H1 (cell line): ENCODE results near the gene LIF. TPM values are rescaled to one million over a fixed set of nuclear protein-coding genes. Genes with fewer than 3 reads are reported as not detected.

Experiments used
- CTCF ChIA-PET: fragments of 300-600 bp; sonication (Branson Sonifier 250); formaldehyde crosslinking; loops from one replicate; lab custom pipeline; 2021; ENCODE audit not compliant: partially characterized antibody; lab: Charles Lee
- POLR2A ChIA-PET: fragments of 300-600 bp; sonication (Branson Sonifier 250); formaldehyde crosslinking; loops from one replicate; lab custom pipeline; 2021; ENCODE audit warnings: inconsistent platforms; ENCODE audit not compliant: partially characterized antibody; lab: Charles Lee
- DNase-seq, 2 experiments: peaks; one replicate each; pipeline versions ENCODE4 v3.0.0 to v3.0.0-alpha.2; 2010 to 2022; ENCODE audit warnings: low spot score in 2 of 2, low read depth in 1 of 2, mixed read lengths in 1 of 2
- FAIRE-seq: peaks from 2 replicates; lab custom pipeline; 2011; peaks lifted over from hg19 to GRCh38; lab: Jason Lieb, UNC
- H2AFZ ChIP-seq: 2 replicates; pipeline ENCODE4 v1.8.1; 2012; ENCODE audit warnings: low read length, inconsistent platforms
- H2AK5ac ChIP-seq: 2 replicates; pipeline ENCODE4 v1.6.1; 2013; ENCODE audit warnings: low read depth, low read length
- H2BK120ac ChIP-seq: replicated peaks from 2 replicates; pipeline ENCODE3; 2013; ENCODE audit warnings: low read depth, low read length, inconsistent platforms
- H2BK12ac ChIP-seq: 2 replicates; pipeline ENCODE4 v1.6.1; 2013; ENCODE audit warnings: low read depth, low read length
- H2BK15ac ChIP-seq: 2 replicates; pipeline ENCODE4 v1.6.1; 2013; ENCODE audit warnings: low read length
- H2BK20ac ChIP-seq: 2 replicates; pipeline ENCODE4 v1.6.1; 2013; ENCODE audit warnings: low read length
- H2BK5ac ChIP-seq: 2 replicates; pipeline ENCODE4 v1.6.1; 2013; ENCODE audit warnings: low read depth, low read length
- H3K14ac ChIP-seq: 2 replicates; pipeline ENCODE4 v1.6.1; 2013; ENCODE audit warnings: inconsistent platforms; ENCODE audit not compliant: insufficient read length
- H3K18ac ChIP-seq: 2 replicates; pipeline ENCODE4 v1.6.1; 2013; ENCODE audit warnings: low read length; ENCODE audit errors: extremely low read depth
- H3K23ac ChIP-seq: 2 replicates; pipeline ENCODE4 v1.6.1; 2013; ENCODE audit warnings: inconsistent platforms; ENCODE audit not compliant: insufficient read length
- H3K23me2 ChIP-seq: 2 replicates; pipeline ENCODE4 v1.6.1; 2013; ENCODE audit warnings: low read depth, low read length
- H3K27ac ChIP-seq: 2 replicates; pipeline ENCODE4 v1.6.1; 2011; ENCODE audit warnings: low read depth, low read length, inconsistent platforms
- H3K27me3 ChIP-seq, 4 experiments: replicated peaks in 1 of 4; 1 replicate in 1 of 4; 2 replicates in 3 of 4; pipeline versions ENCODE4 v1.6.1 to v1.8.1; 2011 to 2013; ENCODE audit warnings: low read length in 3 of 4, mild to moderate bottlenecking in 3 of 4, inconsistent platforms in 2 of 4, mixed read lengths in 2 of 4, moderate library complexity in 1 of 4; ENCODE audit not compliant: control insufficient read depth in 3 of 4, insufficient read depth in 3 of 4; ENCODE audit errors: extremely low read depth in 1 of 4
- H3K36me3 ChIP-seq, 4 experiments: 2 replicates each; pipeline versions ENCODE4 v1.6.1 to v1.8.1; 2011 to 2013; ENCODE audit warnings: mild to moderate bottlenecking in 4 of 4, low read length in 3 of 4, moderate library complexity in 2 of 4, control low read depth in 1 of 4, inconsistent platforms in 1 of 4; ENCODE audit not compliant: insufficient read depth in 4 of 4, control insufficient read depth in 2 of 4
- H3K4ac ChIP-seq: replicated peaks from 2 replicates; pipeline ENCODE3; 2013; ENCODE audit warnings: low read length, low read depth, mixed read lengths, inconsistent platforms; ENCODE audit not compliant: insufficient read length
- H3K4me1 ChIP-seq, 4 experiments: replicated peaks in 1 of 4; 1 replicate in 1 of 4; 2 replicates in 3 of 4; pipeline versions ENCODE4 v1.6.1 to v1.8.1; 2011 to 2013; ENCODE audit warnings: low read length in 3 of 4, inconsistent platforms in 2 of 4, mixed read lengths in 1 of 4; ENCODE audit not compliant: insufficient read depth in 4 of 4, control insufficient read depth in 3 of 4
- H3K4me2 ChIP-seq, 2 experiments: 2 replicates each; pipeline versions ENCODE4 v1.6.1 to v1.8.1; 2011 to 2013; ENCODE audit warnings: low read depth in 2 of 2, low read length in 2 of 2, control low read depth in 1 of 2, inconsistent platforms in 1 of 2, mild to moderate bottlenecking in 1 of 2; ENCODE audit not compliant: insufficient read depth in 1 of 2
- H3K4me3 ChIP-seq, 4 experiments: fragments of 200-600, 300-600 bp in 1 of 4; sonication (generic), shearing (Covaris generic), sonication (Bioruptor Twin) in 1 of 4; 2 replicates each; pipeline versions ENCODE4 v1.5.1 to v1.8.1; 2011 to 2016; ENCODE audit warnings: low read length in 4 of 4, low read depth in 3 of 4, control low read depth in 2 of 4, inconsistent platforms in 2 of 4, mild to moderate bottlenecking in 2 of 4, mixed read lengths in 1 of 4, moderate library complexity in 1 of 4; ENCODE audit not compliant: insufficient read depth in 2 of 4; ENCODE audit errors: extremely low read depth in 1 of 4
- H3K56ac ChIP-seq: replicated peaks from 2 replicates; pipeline ENCODE3; 2013; ENCODE audit warnings: low read depth, mild to moderate bottlenecking, mixed read lengths, low read length, inconsistent platforms; ENCODE audit not compliant: insufficient read length
- H3K79me1 ChIP-seq: 2 replicates; pipeline ENCODE4 v1.6.1; 2013; ENCODE audit warnings: low read depth, low read length, control low read depth
- H3K79me2 ChIP-seq, 2 experiments: 2 replicates each; pipeline versions ENCODE4 v1.6.1 to v1.8.1; 2012 to 2013; ENCODE audit warnings: low read length in 2 of 2, mild to moderate bottlenecking in 2 of 2, inconsistent platforms in 1 of 2; ENCODE audit not compliant: insufficient read depth in 2 of 2, control insufficient read depth in 1 of 2
- H3K9ac ChIP-seq, 4 experiments: replicated peaks in 1 of 4; 1 replicate in 1 of 4; 2 replicates in 3 of 4; pipeline versions ENCODE4 v1.6.1 to v1.8.1; 2011 to 2013; ENCODE audit warnings: low read depth in 3 of 4, low read length in 3 of 4, control low read depth in 2 of 4, mild to moderate bottlenecking in 2 of 4, moderate library complexity in 2 of 4, inconsistent platforms in 1 of 4; ENCODE audit errors: extremely low read depth in 1 of 4
- H3K9me3 ChIP-seq, 2 experiments: 2 replicates each; pipeline versions ENCODE4 v1.6.1 to v1.8.1; 2012 to 2013; ENCODE audit warnings: mild to moderate bottlenecking in 2 of 2, moderate library complexity in 2 of 2, control low read depth in 1 of 2, inconsistent platforms in 1 of 2, low read depth in 1 of 2, low read length in 1 of 2, mixed read lengths in 1 of 2; ENCODE audit not compliant: insufficient read depth in 2 of 2
- H4K20me1 ChIP-seq, 2 experiments: replicated peaks in 1 of 2; 2 replicates each; pipeline versions ENCODE3 to v1.8.1; 2011 to 2013; ENCODE audit warnings: inconsistent platforms in 2 of 2, low read length in 2 of 2, mild to moderate bottlenecking in 1 of 2; ENCODE audit not compliant: insufficient read depth in 2 of 2, control insufficient read depth in 1 of 2
- H4K5ac ChIP-seq: 2 replicates; pipeline ENCODE4 v1.6.1; 2013; ENCODE audit warnings: low read length, low read depth, mixed read lengths, inconsistent platforms; ENCODE audit not compliant: insufficient read length
- H4K8ac ChIP-seq: 2 replicates; pipeline ENCODE4 v1.8.0; 2013; ENCODE audit warnings: mild to moderate bottlenecking, moderate library complexity, low read length, inconsistent platforms; ENCODE audit not compliant: insufficient read depth; ENCODE audit errors: extremely low read depth
- H4K91ac ChIP-seq: replicated peaks from 2 replicates; pipeline ENCODE3; 2013; ENCODE audit warnings: low read length, mixed read lengths, inconsistent platforms; ENCODE audit not compliant: insufficient read length
- BCL11A ChIP-seq, 2 experiments: IDR thresholded peaks; one replicate each; pipeline ENCODE4 v1.6.1; 2011; ENCODE audit warnings: low read depth in 2 of 2, low read length in 2 of 2, mild to moderate bottlenecking in 2 of 2
- HDAC6 ChIP-seq: IDR thresholded peaks from one replicate; pipeline ENCODE4 v1.7.1; 2012; ENCODE audit warnings: low read depth, mild to moderate bottlenecking, inconsistent platforms, low read length, moderate library complexity
- KDM1A ChIP-seq: fragments of 200-600, 300-600 bp; sonication (generic); IDR thresholded peaks from 2 replicates; pipeline ENCODE4 v1.7.1; 2016; ENCODE audit warnings: mild to moderate bottlenecking, low read length, borderline replicate concordance
- MAX ChIP-seq: IDR thresholded peaks from 2 replicates; pipeline ENCODE4 v1.6.1; 2012; ENCODE audit warnings: inconsistent platforms
- PHF8 ChIP-seq: fragments of 200-600 bp; sonication (generic); conservative IDR thresholded peaks from 2 replicates; pipeline ENCODE4 v1.7.1; 2012; ENCODE audit warnings: low read depth, mild to moderate bottlenecking, inconsistent platforms, low read length, moderate library complexity
- SUZ12 ChIP-seq: fragments of 200-600 bp; sonication (generic); IDR thresholded peaks from 2 replicates; pipeline ENCODE4 v1.6.1; 2012; ENCODE audit warnings: mild to moderate bottlenecking, inconsistent platforms, low read length, moderate library complexity, mixed read lengths
- WGBS, 2 experiments: shearing (Covaris generic) in 1 of 2; methylation state at CpG; one replicate each; pipeline versions ENCODE4 v1.1.6 to v1.1.7; 2013 to 2015; ENCODE audit warnings: low lambda C conversion rate in 2 of 2, mixed read lengths in 2 of 2, inconsistent platforms in 1 of 2, low coverage in 1 of 2, missing lambda C conversion rate in 1 of 2; ENCODE audit not compliant: insufficient replicate concordance in 2 of 2, insufficient coverage in 1 of 2, insufficient read length in 1 of 2; ENCODE audit errors: extremely low coverage in 1 of 2, missing lambda C conversion rate in 1 of 2; 5-methylcytosine and 5-hydroxymethylcytosine counted together
- polyA plus RNA-seq, 7 experiments: library from polyadenylated mRNA; depleted of rRNA in 3 of 7; stranded (reverse) in 5 of 7; unstranded in 2 of 7; fragments of >200 nt in 5 of 7; fragments of 200-250 nt in 2 of 7; gene quantifications; 1 replicate in 5 of 7; 2 replicates in 1 of 7; 4 replicates in 1 of 7; pipeline versions ENCODE4 v1.2.1 to v1.2.3, GENCODE V29; 2011 to 2013; ENCODE audit warnings: missing spikeins in 2 of 7, mixed read lengths in 2 of 7
- total RNA-seq: library from RNA; stranded (reverse); fragmentation: NEBNext Ultra II Directional; extraction: Animal tissue kit (Norgen Biotek cat#: 25700); gene quantifications from 2 replicates; pipeline ENCODE4 v1.2.1, GENCODE V29; 2021

LIF gene
- total and polyA plus RNA-seq, 2 of the 8 experiments (the other 6 are each of a cell fraction or from before 2014, with no cell fraction given), result 3.3 to 3.5 TPM

- Histone ChIP-seq H3K79me1 (no peaks in the 10 kb centered on the region), H2BK5ac (peak overlapping the region; percentile 40; the same call in 1 of the 2 replicates), H2BK120ac (no peak overlapping the region), H3K56ac (no peak overlapping the region), H3K27me3 (no peaks in the 10 kb centered on the region; a peak in 1 of 7 replicates), H3K9ac (no peak overlapping the region), H2AK5ac (peak overlapping the region; percentile 45; the same call in 1 of the 2 replicates), H2BK15ac (no peak overlapping the region), H4K8ac (no peak overlapping the region), H2BK12ac (peak overlapping the region; percentile 53; the same call in 1 of the 2 replicates), H3K18ac (no peak overlapping the region), H3K23me2 (no peaks in the 10 kb centered on the region), H2BK20ac (0 out of 2 replicates have a peak overlapping the region, but pooled peaks have one; percentile 11), H4K20me1 (no peaks in the 10 kb centered on the region), H3K4me2 (no peak overlapping the region), H4K5ac (no peak overlapping the region), H3K9me3 (no peaks in the 10 kb centered on the region), H3K4ac (no peak overlapping the region), H3K14ac (no peak overlapping the region), H2AFZ (no peak overlapping the region), H3K36me3 (no peaks in the 10 kb centered on the region), H3K4me1 (peaks cover 0 to 17% (median 9%) of the 10 kb centered on the region in 4 experiments; a peak in 6 of 7 replicates), H3K27ac (no peak overlapping the region), H4K91ac (no peak overlapping the region), H3K23ac (no peak overlapping the region), H3K4me3 (no peak overlapping the region), H3K79me2 (no peaks in the 10 kb centered on the region)
- CTCF ChIA-PET, result interaction anchor here (2.2 kb wide), 1 partner anchor 32 kb away, joined by 6 read pairs; no protein-coding TSS in a partner anchor
- TF ChIP-seq SUZ12, result no peak
- TF ChIP-seq BCL11A (IDR thresholded peaks at IDR 0.05; ENCODE audit: low read depth in 2 of 2, low read length in 2 of 2), result no peak
- no peak for TF ChIP-seq HDAC6
- no peak for TF ChIP-seq PHF8
- TF ChIP-seq KDM1A, result no peak
- TF ChIP-seq MAX, result no peak
- DNase-seq (no peak), FAIRE-seq (no peak)
- POLR2A ChIA-PET, result interaction anchor here (0.7 kb wide), 1 partner anchor 15 kb away, joined by 3 read pairs; no protein-coding TSS in a partner anchor
- WGBS, 2 experiments, result 91% methylated on average over 18 of the region's 18 CpGs; no CpG with 5 or more reads in 1 of the 2 experiments
Observed at GRCh38 chr22:30211124-30211820, 35.3 kb downstream of the LIF start.
